Adrenal gland (tissue), 19 donors: ENCODE data around the gene ASB15. TPM values are rescaled to one million over a fixed set of nuclear protein-coding genes. Genes with fewer than 3 reads are reported as not detected.
"Not testable (repeated sequence)": the region's sequence is repeated elsewhere in the genome, so short reads cannot be mapped to it uniquely, and the experiment has no call there.

Source experiments
- DNase-seq, 7 donors: peaks; one replicate each; pipeline ENCODE4 v3.0.0-alpha.2; 2019 to 2020
- H3K27ac ChIP-seq, 5 donors: fragments of 200-600 bp; sonication (generic) in 4 of 5; 1 replicate in 3 of 5; 2 replicates in 2 of 5; pipeline versions ENCODE4 v1.5.1 to v1.8.0; 2016 to 2020; ENCODE audit warnings: mild to moderate bottlenecking in 1 of 5
- H3K27me3 ChIP-seq: fragments of 200-600 bp; 2 replicates; pipeline ENCODE4 v1.8.0; 2021
- H3K36me3 ChIP-seq, 2 donors: fragments of 200-600 bp; replicated peaks in 1 of 2; 1 replicate in 1 of 2; 2 replicates in 1 of 2; pipeline versions ENCODE4 v1.5.1 to v1.8.0; 2018 to 2022
- H3K4me1 ChIP-seq, 2 donors: fragments of 200-600 bp; replicated peaks in 1 of 2; 1 replicate in 1 of 2; 2 replicates in 1 of 2; pipeline versions ENCODE4 v1.5.1 to v1.8.0; 2018 to 2021
- H3K4me3 ChIP-seq, 4 donors: fragments of 200-600 bp; sonication (generic) in 3 of 4; one replicate each; pipeline ENCODE4 v1.5.1; 2016 to 2018
- H3K9me3 ChIP-seq, 3 donors: fragments of 200-600 bp; sonication (generic) in 1 of 3; replicated peaks in 1 of 3; 1 replicate in 2 of 3; 2 replicates in 1 of 3; pipeline versions ENCODE4 v1.5.1 to v1.8.0; 2016 to 2021
- CTCF ChIP-seq, 6 experiments: fragments of 450-650 bp in 4 of 6; fragments of 200-600 bp in 2 of 6; sonication (generic) in 1 of 6; IDR thresholded peaks; 1 replicate in 5 of 6; 2 replicates in 1 of 6; pipeline versions ENCODE4 v1.5.1 to v1.8.0; 2016 to 2021; ENCODE audit warnings: antibody characterized with exemption in 6 of 6, mild to moderate bottlenecking in 2 of 6, moderate library complexity in 1 of 6
- POLR2A ChIP-seq, 2 donors: fragments of 450-650 bp; IDR thresholded peaks; one replicate each; pipeline ENCODE4 v1.6.1; 2017; ENCODE audit warnings: antibody characterized with exemption in 2 of 2, mild to moderate bottlenecking in 2 of 2, moderate library complexity in 1 of 2
- WGBS, 4 donors: extraction: QIAGEN DNeasy Blood & Tissue Kit in 2 of 4; methylation state at CpG; one replicate each; pipeline versions ENCODE4 v1.1.5 to v1.1.7; 2013 to 2017; 5-methylcytosine and 5-hydroxymethylcytosine counted together
- intact Hi-C, 2 donors: fragments of 100-400 bp; cut with DNase I; formaldehyde crosslinking; loops; one replicate each; pipeline versions ENCODE4 v1.14.1 to v1.15.0; 2022 to 2023
- long read RNA-seq, 10 donors: library from polyadenylated mRNA in 3 of 10; unstranded in 2 of 10; stranded (forward) in 1 of 10; transcript quantifications; one replicate each; pipeline ENCODE4 v2.0.0 and lab custom pipeline, GENCODE V29; 2021 to 2026
- polyA plus RNA-seq, 3 donors: library from polyadenylated mRNA; stranded (reverse); fragments of 200-250 nt in 2 of 3; fragments of 350-450 nt in 1 of 3; fragmentation: Illumina TruSeq in 1 of 3; extraction: RNeasy Lipid Tissue Mini Kit (QIAGEN cat#74804) in 1 of 3; gene quantifications; one replicate each; pipeline ENCODE4 v1.2.3, GENCODE V29; 2013 to 2014
- total RNA-seq, 9 donors: library from RNA; depleted of rRNA in 4 of 9; stranded (reverse); fragments of >200 nt in 4 of 9; fragments of 120-200 nt in 1 of 9; fragmentation: NEBNext Ultra II Directional in 1 of 9; extraction: Animal tissue kit (Norgen Biotek cat#: 25700) in 1 of 9; gene quantifications; one replicate each; pipeline versions ENCODE4 v1.1.0 to v1.2.4, GENCODE V29; 2013 to 2023
- donor health status: healthy with polysubstance abuse.
- donor health status: Bipolar disorder and iron deficiency.
- donor health status: DM: yes; HTN: yes; CAD: no.
- donor health status: DM: no; HTN: no; CAD: no.
- donor health status: DM: no; HTN: no; CAD: no.
- donor health status: DM: yes; HTN: yes; CAD: no.

Gene ASB15
- not detected for total RNA-seq
- polyA plus RNA-seq, result not detected
- long read RNA-seq, donor 1, result 0 reads
- long read RNA-seq, donor 2, result 0 reads
- long read RNA-seq, donor 3, result 0 reads
- long read RNA-seq, donor 4, result 0 reads
- long read RNA-seq, donor 5, result 0 reads
- long read RNA-seq, donor 6, result 0 reads
- long read RNA-seq, donor 7, result 0 reads
- long read RNA-seq, donor 8, result 0 reads
- long read RNA-seq, donor 9, result 0 reads
- long read RNA-seq, donor 10, result 0 reads

GRCh38 chr7:123601530-123601929 lies at the start of gene ASB15:
Gene ASB15, plus strand, starts transcription at chr7:123601821. Its CDS starts 12,682 bp downstream, at chr7:123614503.
- Histone ChIP-seq H3K4me1 (no peaks in the 10 kb centered on the region), H3K27me3 (no peaks in the 10 kb centered on the region), H3K4me3 (no peak within 1 kb of the TSS), H3K27ac (no peak within 1 kb of the TSS), H3K36me3 (no peaks in the 10 kb centered on the region), H3K9me3 (no peaks in the 10 kb centered on the region)
- TF ChIP-seq POLR2A (IDR thresholded peaks at IDR 0.05) (no peak), CTCF (IDR thresholded peaks at IDR 0.05) (no peak)
- intact Hi-C loops, result no loop called here
- no peak for DNase-seq
- WGBS, 4 donors, result 71 to 77% (median 72%) methylated on average over 4 of the region's 4 CpGs

GRCh38 chr7:123552134-123552533 lies 49.5 kb upstream of the ASB15 start:
- H3K4me3 ChIP-seq, H3K9me3 ChIP-seq, H3K27ac ChIP-seq, DNase-seq, H3K27me3 ChIP-seq, intact Hi-C loops: not testable (repeated sequence)
- H3K4me1 ChIP-seq, result peaks cover 8 to 62% of the 10 kb centered on the region in 2 donors
- peaks cover 0 to 11% of the 10 kb centered on the region in 2 donors for H3K36me3 ChIP-seq

DNA sequence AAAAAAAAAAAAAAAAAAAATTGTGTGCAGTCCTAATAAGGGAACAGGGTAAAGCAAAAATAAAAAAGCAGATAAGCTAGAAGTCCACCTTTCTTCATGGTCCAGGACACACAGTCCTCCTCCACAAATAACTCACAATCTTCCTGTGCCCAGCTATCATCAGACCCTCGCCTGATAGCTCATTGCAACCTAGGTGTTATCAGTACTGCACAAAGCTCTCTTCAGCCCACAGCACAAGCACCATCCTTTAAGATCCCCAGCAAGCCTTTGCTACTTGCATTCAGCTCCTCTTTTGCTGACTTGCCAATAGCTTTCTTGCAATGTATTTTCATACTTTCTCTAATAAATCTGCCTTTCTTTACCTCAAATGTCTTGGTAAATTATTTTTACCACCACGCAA lies 49.0 kb upstream of the ASB15 start:
- Histone ChIP-seq H3K4me1 (peaks cover 8 to 57% of the 10 kb centered on the region in 2 donors), H3K4me3 (no peak overlapping the region), H3K27ac (no peak overlapping the region), H3K36me3 (peaks cover 0 to 11% of the 10 kb centered on the region in 2 donors), H3K9me3 (no peaks in the 10 kb centered on the region), H3K27me3 (no peaks in the 10 kb centered on the region)
- intact Hi-C loops, result no loop called here
- DNase-seq, result no peak
- TF ChIP-seq CTCF (IDR thresholded peaks at IDR 0.05) (no peak), POLR2A (IDR thresholded peaks at IDR 0.05) (no peak)
- WGBS, 4 donors, result 98 to 100% (median 99%) methylated on average over 2 of the region's 2 CpGs

DNA sequence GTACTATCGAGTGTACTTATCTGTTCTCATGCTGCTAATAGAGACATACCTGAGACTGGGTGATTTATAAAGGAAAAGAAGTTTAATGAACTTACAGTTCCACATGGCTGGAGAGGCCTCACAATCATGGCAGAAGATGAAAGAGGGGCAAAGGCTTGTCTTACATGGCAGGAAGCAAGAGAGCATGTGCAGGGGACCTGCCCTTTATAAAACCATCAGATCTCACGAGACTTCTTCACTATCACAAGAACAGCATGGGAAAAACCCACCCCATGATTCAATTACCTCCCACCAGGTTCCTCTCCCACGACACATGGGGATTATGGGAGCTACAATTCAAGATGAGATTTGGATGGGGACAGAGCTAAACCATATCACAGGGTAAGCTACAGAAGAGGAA lies 48.5 kb upstream of the ASB15 start:
- WGBS, 4 donors, result 86 to 94% (median 89%) methylated on average over 3 of the region's 3 CpGs
- intact Hi-C loops, result no loop called here
- Histone ChIP-seq H3K27me3 (no peaks in the 10 kb centered on the region), H3K9me3 (no peaks in the 10 kb centered on the region), H3K27ac (no peak overlapping the region), H3K36me3 (peaks cover 0 to 11% of the 10 kb centered on the region in 2 donors), H3K4me3 (no peak overlapping the region), H3K4me1 (peaks cover 8 to 55% of the 10 kb centered on the region in 2 donors)
- DNase-seq, result no peak
- no peak for TF ChIP-seq POLR2A (IDR thresholded peaks at IDR 0.05)
- no peak for TF ChIP-seq CTCF (IDR thresholded peaks at IDR 0.05)

- TF ChIP-seq POLR2A (IDR thresholded peaks at IDR 0.05) (no peak), CTCF (IDR thresholded peaks at IDR 0.05) (no peak)
- H3K4me3 ChIP-seq, result no peak overlapping the region
- H3K27ac ChIP-seq, result no peak overlapping the region
- intact Hi-C loops, result no loop called here
- H3K4me1 ChIP-seq, result peaks cover 8 to 43% of the 10 kb centered on the region in 2 donors
- H3K27me3 ChIP-seq, result no peaks in the 10 kb centered on the region
- no peaks in the 10 kb centered on the region for H3K9me3 ChIP-seq
- DNase-seq, result no peak
- peaks cover 0 to 9% of the 10 kb centered on the region in 2 donors for H3K36me3 ChIP-seq
These were observed 46.1 kb upstream of the ASB15 start for GRCh38 chr7:123555484-123555883.
